ENCODE results near the gene GHR. TPM values are rescaled to one million over a fixed set of nuclear protein-coding genes. Genes with fewer than 3 reads are reported as not detected.

The GHR gene
- total and polyA plus RNA-seq, 2 of the 8 experiments (the other 6 are each of a cell fraction or from before 2014, with no cell fraction given): 0.15 to 0.19 TPM

GRCh38 chr5:42492974-42493373 lies 69.7 kb downstream of the GHR start (continued):
- TF ChIP-seq, protein P1, sequence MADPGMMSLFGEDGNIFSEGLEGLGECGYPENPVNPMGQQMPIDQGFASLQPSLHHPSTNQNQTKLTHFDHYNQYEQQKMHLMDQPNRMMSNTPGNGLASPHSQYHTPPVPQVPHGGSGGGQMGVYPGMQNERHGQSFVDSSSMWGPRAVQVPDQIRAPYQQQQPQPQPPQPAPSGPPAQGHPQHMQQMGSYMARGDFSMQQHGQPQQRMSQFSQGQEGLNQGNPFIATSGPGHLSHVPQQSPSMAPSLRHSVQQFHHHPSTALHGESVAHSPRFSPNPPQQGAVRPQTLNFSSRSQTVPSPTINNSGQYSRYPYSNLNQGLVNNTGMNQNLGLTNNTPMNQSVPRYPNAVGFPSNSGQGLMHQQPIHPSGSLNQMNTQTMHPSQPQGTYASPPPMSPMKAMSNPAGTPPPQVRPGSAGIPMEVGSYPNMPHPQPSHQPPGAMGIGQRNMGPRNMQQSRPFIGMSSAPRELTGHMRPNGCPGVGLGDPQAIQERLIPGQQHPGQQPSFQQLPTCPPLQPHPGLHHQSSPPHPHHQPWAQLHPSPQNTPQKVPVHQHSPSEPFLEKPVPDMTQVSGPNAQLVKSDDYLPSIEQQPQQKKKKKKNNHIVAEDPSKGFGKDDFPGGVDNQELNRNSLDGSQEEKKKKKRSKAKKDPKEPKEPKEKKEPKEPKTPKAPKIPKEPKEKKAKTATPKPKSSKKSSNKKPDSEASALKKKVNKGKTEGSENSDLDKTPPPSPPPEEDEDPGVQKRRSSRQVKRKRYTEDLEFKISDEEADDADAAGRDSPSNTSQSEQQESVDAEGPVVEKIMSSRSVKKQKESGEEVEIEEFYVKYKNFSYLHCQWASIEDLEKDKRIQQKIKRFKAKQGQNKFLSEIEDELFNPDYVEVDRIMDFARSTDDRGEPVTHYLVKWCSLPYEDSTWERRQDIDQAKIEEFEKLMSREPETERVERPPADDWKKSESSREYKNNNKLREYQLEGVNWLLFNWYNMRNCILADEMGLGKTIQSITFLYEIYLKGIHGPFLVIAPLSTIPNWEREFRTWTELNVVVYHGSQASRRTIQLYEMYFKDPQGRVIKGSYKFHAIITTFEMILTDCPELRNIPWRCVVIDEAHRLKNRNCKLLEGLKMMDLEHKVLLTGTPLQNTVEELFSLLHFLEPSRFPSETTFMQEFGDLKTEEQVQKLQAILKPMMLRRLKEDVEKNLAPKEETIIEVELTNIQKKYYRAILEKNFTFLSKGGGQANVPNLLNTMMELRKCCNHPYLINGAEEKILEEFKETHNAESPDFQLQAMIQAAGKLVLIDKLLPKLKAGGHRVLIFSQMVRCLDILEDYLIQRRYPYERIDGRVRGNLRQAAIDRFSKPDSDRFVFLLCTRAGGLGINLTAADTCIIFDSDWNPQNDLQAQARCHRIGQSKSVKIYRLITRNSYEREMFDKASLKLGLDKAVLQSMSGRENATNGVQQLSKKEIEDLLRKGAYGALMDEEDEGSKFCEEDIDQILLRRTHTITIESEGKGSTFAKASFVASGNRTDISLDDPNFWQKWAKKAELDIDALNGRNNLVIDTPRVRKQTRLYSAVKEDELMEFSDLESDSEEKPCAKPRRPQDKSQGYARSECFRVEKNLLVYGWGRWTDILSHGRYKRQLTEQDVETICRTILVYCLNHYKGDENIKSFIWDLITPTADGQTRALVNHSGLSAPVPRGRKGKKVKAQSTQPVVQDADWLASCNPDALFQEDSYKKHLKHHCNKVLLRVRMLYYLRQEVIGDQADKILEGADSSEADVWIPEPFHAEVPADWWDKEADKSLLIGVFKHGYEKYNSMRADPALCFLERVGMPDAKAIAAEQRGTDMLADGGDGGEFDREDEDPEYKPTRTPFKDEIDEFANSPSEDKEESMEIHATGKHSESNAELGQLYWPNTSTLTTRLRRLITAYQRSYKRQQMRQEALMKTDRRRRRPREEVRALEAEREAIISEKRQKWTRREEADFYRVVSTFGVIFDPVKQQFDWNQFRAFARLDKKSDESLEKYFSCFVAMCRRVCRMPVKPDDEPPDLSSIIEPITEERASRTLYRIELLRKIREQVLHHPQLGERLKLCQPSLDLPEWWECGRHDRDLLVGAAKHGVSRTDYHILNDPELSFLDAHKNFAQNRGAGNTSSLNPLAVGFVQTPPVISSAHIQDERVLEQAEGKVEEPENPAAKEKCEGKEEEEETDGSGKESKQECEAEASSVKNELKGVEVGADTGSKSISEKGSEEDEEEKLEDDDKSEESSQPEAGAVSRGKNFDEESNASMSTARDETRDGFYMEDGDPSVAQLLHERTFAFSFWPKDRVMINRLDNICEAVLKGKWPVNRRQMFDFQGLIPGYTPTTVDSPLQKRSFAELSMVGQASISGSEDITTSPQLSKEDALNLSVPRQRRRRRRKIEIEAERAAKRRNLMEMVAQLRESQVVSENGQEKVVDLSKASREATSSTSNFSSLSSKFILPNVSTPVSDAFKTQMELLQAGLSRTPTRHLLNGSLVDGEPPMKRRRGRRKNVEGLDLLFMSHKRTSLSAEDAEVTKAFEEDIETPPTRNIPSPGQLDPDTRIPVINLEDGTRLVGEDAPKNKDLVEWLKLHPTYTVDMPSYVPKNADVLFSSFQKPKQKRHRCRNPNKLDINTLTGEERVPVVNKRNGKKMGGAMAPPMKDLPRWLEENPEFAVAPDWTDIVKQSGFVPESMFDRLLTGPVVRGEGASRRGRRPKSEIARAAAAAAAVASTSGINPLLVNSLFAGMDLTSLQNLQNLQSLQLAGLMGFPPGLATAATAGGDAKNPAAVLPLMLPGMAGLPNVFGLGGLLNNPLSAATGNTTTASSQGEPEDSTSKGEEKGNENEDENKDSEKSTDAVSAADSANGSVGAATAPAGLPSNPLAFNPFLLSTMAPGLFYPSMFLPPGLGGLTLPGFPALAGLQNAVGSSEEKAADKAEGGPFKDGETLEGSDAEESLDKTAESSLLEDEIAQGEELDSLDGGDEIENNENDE (IDR thresholded peaks at IDR 0.05; ENCODE audit: insufficient replicate concordance, low read length): no peak
- TF ChIP-seq SIRT6 (IDR thresholded peaks at IDR 0.05; ENCODE audit: low read length): no peak
- TF ChIP-seq HDAC2 (IDR thresholded peaks at IDR 0.05; ENCODE audit: borderline replicate concordance in 1 of 2, low read depth in 2 of 2, low read length in 2 of 2): no peak

Measured in H1 (cell line).